Skeletal muscle cell (primary cell): ENCODE data around the gene NFE2L3.
"Not testable (repeated sequence)": the region's sequence is repeated elsewhere in the genome, so short reads cannot be mapped to it uniquely, and the experiment has no call there.

Source experiments
- DNase-seq: peaks from one replicate; pipeline ENCODE4 v3.0.0-alpha.2; 2010; ENCODE audit warnings: low read depth
- H3K4me3 ChIP-seq: 2 replicates; pipeline ENCODE4 v1.5.1; 2011; ENCODE audit warnings: low read depth, mild to moderate bottlenecking, control low read depth, low read length, moderate library complexity

NFE2L3 gene

GRCh38 chr7:26163804-26164203 is 11.8 kb downstream of the NFE2L3 start:
- DNase-seq, H3K4me3 ChIP-seq: not testable (repeated sequence)

- no peak for DNase-seq
- no peak overlapping the region for H3K4me3 ChIP-seq
Measured at GRCh38 chr7:26165950-26166683, 14.1 kb downstream of the NFE2L3 start.

DNA sequence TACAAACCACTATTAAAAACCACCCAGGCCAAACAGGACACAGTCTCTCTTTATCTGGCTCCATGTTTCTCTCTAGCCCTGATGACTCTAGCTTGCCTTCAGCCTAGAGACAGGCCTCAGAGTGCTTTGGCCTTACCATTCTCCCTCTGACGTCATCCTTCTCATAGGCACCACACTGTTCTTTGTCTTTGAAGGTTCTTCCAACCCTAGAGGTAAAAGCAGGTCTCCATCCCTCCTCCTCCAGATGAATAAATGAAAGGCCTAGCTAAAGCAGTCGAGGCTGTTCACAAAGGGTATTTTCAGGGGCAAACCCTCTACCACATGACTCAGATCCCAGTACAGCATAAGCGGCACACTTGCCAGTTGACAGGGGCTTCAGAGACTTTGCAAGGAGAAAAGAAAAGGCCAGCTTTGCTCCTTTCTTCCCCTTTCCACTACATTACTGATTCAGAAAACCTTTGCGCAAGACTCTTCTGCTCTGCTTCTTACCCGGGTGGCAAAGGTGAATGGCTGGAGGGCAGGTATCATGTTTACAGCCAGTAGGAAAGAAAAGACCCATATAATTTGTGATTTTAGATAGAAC is 14.8 kb downstream of the NFE2L3 start:
- no peak for DNase-seq
- no peak overlapping the region for H3K4me3 ChIP-seq

DNA sequence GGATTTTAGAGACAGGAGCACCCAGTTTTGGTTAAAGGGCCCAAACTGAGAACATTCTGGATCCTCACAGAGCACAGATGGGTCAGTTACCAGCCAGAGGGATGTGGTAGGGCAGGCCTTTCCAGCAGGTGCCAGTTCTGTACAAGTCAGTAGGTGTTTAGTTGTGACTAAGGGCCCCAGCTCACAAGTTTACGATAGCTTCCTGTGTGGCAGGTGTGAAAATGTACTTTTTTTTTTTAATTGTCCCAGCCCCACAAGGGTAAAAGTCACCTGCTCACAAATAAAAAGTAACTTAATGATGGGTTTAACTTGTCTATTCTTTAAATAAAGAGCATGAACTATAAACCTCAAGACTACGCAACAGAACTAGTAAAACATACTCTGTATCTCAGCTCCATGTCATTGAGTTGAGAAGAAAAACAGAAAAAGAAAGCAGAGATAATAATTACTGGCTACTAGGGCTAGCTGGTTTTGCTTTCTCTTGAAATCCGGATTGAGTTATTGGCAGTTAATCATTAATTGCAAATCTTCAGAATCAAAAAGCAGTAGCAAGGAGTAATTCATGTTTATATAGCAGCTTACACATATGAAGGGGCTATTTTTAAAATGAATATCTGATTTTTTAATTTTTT is 15.4 kb downstream of the NFE2L3 start:
- no peak for DNase-seq
- no peak overlapping the region for H3K4me3 ChIP-seq

DNA sequence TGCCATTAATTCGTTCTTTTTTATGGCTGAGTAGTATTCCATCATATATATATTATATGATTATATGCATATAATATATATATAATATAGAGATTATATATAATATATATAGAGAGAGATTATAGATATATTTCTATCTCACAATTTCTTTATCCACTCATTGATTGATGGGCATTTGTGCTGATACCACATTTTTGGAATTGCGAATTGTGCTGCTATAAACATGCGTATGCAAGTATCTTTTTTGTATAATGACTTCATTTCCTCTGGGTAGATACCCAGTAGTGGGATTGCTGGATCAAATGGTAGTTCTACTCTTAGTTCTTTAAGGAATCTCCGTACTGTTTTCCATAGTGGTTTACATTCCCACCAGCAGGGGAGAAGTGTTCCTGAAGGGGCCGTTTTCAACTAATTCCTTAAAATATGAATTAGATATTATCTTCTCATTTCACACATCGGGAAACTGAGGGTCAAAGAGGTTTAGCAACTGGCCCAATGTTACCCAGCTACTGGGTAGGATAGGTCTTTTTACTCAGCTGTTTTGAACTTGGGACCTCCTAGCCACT is 16.5 kb downstream of the NFE2L3 start:
- DNase-seq, result no peak
- H3K4me3 ChIP-seq, result no peak overlapping the region

DNA sequence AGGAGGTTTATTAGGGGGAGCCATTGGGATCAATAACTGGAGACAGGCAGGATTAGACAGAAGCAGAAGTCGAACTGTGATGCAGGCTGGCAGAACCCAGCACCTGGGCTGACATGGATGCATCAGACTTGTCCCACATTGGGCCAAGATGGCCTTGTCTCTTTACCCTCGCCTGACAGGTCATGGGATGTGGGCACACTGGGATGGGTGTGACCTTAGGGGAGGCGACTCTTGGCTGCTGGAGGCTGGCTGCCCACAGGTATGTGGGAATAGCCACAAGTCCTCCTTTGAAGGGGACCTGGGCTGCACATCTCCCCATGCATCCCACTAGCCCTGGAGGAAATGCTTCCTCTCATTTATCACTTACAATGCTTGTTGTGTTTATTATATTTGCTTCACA is 17.3 kb downstream of the NFE2L3 start:
- DNase-seq, result no peak

GRCh38 chr7:26170663-26171062 is 18.7 kb downstream of the NFE2L3 start:
- DNase-seq, result no peak
- no peak overlapping the region for H3K4me3 ChIP-seq

More for the DNA sequence above, 17.3 kb downstream of the NFE2L3 start:
- H3K4me3 ChIP-seq, result no peak overlapping the region

GRCh38 chr7:26171601-26172000 is 19.6 kb downstream of the NFE2L3 start:
- no peak overlapping the region for H3K4me3 ChIP-seq
- DNase-seq, result no peak

GRCh38 chr7:26172048-26172447 is 20.1 kb downstream of the NFE2L3 start:
- no peak overlapping the region for H3K4me3 ChIP-seq
- DNase-seq, result no peak

- not testable (repeated sequence) for H3K4me3 ChIP-seq, DNase-seq
Measured at GRCh38 chr7:26175903-26176302, 23.9 kb downstream of the NFE2L3 start.

- H3K4me3 ChIP-seq, DNase-seq: not testable (repeated sequence)
Measured at GRCh38 chr7:26176696-26177095, 24.7 kb downstream of the NFE2L3 start.

DNA sequence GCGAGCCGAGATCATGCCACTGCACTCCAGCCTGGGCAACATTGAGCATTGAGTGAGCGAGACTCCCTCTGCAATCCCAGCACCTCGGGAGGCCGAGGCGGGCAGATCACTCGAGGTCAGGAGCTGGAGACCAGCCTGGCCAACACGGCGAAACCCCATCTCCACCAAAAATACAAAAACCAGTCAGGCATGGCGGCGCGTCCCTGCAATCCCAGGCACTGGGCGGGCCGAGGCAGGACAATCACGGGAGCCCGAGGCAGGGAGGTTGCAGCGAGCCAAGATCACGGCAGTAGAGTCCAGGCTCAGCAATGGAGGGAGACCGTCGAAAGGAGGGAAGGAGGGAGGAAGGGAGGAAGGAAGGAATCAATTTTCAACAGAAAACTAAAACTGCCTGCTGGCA is 25.3 kb downstream of the NFE2L3 start:
- not testable (repeated sequence) for DNase-seq

GRCh38 chr7:26178272-26178960 is 26.4 kb downstream of the NFE2L3 start:
- DNase-seq, result no peak
- H3K4me3 ChIP-seq, result no peak overlapping the region

More for the DNA sequence above, 25.3 kb downstream of the NFE2L3 start:
- H3K4me3 ChIP-seq, result not testable (repeated sequence)

- H3K4me3 ChIP-seq, result no peak overlapping the region
- DNase-seq, result no peak
Measured at GRCh38 chr7:26179422-26179821, 27.4 kb downstream of the NFE2L3 start.

- no peak for DNase-seq
- H3K4me3 ChIP-seq, result no peak overlapping the region
Measured at GRCh38 chr7:26179826-26180497, 28.0 kb downstream of the NFE2L3 start.

- H3K4me3 ChIP-seq, result no peak overlapping the region
- DNase-seq, result no peak
Measured at GRCh38 chr7:26180792-26181198, 28.8 kb downstream of the NFE2L3 start.

- DNase-seq, result no peak
- no peak overlapping the region for H3K4me3 ChIP-seq
Measured at GRCh38 chr7:26181474-26182227, 29.7 kb downstream of the NFE2L3 start.

GRCh38 chr7:26182283-26182682 is 30.3 kb downstream of the NFE2L3 start:
- H3K4me3 ChIP-seq, result no peak overlapping the region
- no peak for DNase-seq

DNA sequence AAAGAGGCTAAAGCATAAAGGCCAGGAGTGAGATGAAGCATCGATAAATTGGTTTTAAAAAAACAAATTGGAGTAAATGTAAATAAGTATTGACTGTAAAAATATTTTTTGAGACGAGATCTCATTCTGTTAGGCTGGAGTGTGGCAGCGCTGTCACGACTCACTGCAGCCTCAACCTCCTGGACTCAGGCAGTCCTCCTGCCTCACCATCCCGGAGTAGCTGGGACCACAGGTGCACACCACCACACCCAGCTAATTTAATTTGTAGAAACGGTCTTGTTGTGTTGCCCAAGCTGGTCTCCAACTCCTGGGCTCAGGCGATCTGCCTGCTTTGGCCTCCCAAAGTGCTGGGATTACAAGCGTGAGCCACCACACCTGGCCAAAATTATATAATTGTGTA is 30.7 kb downstream of the NFE2L3 start:
- DNase-seq, result no peak
- no peak overlapping the region for H3K4me3 ChIP-seq
